NOMO-1 treated with dmso at 0.1 percent for 144 hours (cell line): ENCODE data around the gene MAN1A2.

Source experiments
- DNase-seq: peaks from one replicate; lab custom pipeline; 2025; ENCODE audit not compliant: unreplicated experiment; lab: John Stamatoyannopoulos, UW

MAN1A2 gene

GRCh38 chr1:117481410-117481809 lies 114.2 kb downstream of the MAN1A2 start:
- DNase-seq, result no peak

GRCh38 chr1:117493906-117494305 lies 126.7 kb downstream of the MAN1A2 start:
- DNase-seq, result no peak

GRCh38 chr1:117495068-117495467 lies 127.8 kb downstream of the MAN1A2 start:
- DNase-seq, result no peak

- DNase-seq, result no peak
Observed at GRCh38 chr1:117499071-117499470, 131.8 kb downstream of the MAN1A2 start.

GRCh38 chr1:117500584-117500983 lies 133.3 kb downstream of the MAN1A2 start:
- DNase-seq, result no peak

GRCh38 chr1:117501281-117501680 lies 134.0 kb downstream of the MAN1A2 start:
- DNase-seq, result no peak

GRCh38 chr1:117511273-117511672 lies 144.0 kb downstream of the MAN1A2 start:
- DNase-seq, result no peak

GRCh38 chr1:117512728-117513321 lies 145.6 kb downstream of the MAN1A2 start:
- DNase-seq, result no peak

GRCh38 chr1:117523111-117523510 lies 155.9 kb downstream of the MAN1A2 start:
- no peak for DNase-seq

- no peak for DNase-seq
Observed at GRCh38 chr1:117527074-117527473, 159.8 kb downstream of the MAN1A2 start.

GRCh38 chr1:117527566-117528102 lies 160.4 kb downstream of the MAN1A2 start:
- no peak for DNase-seq

GRCh38 chr1:117529683-117530082 lies 162.4 kb downstream of the MAN1A2 start:
- no peak for DNase-seq

GRCh38 chr1:117531222-117531621 lies 164.0 kb downstream of the MAN1A2 start:
- no peak for DNase-seq

GRCh38 chr1:117534995-117535467 lies 167.8 kb downstream of the MAN1A2 start:
- DNase-seq, result peak; percentile 17

- no peak for DNase-seq
Observed at GRCh38 chr1:117535821-117536220, 168.6 kb downstream of the MAN1A2 start.

- no peak for DNase-seq
Observed at GRCh38 chr1:117537291-117537920, 170.2 kb downstream of the MAN1A2 start.

GRCh38 chr1:117540532-117540931 lies 173.3 kb downstream of the MAN1A2 start:
- no peak for DNase-seq

- no peak for DNase-seq
Observed at GRCh38 chr1:117541003-117541402, 173.8 kb downstream of the MAN1A2 start.

GRCh38 chr1:117541585-117541984 lies 174.3 kb downstream of the MAN1A2 start:
- DNase-seq, result no peak

GRCh38 chr1:117544509-117545109 lies 177.4 kb downstream of the MAN1A2 start:
- DNase-seq, result no peak

- DNase-seq, result no peak
Observed at GRCh38 chr1:117546467-117546866, 179.2 kb downstream of the MAN1A2 start.

- DNase-seq, result no peak
Observed at GRCh38 chr1:117553471-117553870, 186.2 kb downstream of the MAN1A2 start.
